Dermis blood vessel endothelial cell (primary cell): ENCODE measurements around the gene DNAJC5. TPM values are rescaled to one million over a fixed set of nuclear protein-coding genes. Genes with fewer than 3 reads are reported as not detected.

ENCODE experiments used
- DNase-seq: peaks from one replicate; pipeline ENCODE4 v3.0.0; 2010
- total RNA-seq: library from RNA; depleted of rRNA; stranded (reverse); fragments of >200 nt; gene quantifications from 2 replicates; pipeline ENCODE4 v1.2.3, GENCODE V29; 2014

Gene DNAJC5
- total RNA-seq, 1 donor from 2014 or later = 90.9 TPM

DNA sequence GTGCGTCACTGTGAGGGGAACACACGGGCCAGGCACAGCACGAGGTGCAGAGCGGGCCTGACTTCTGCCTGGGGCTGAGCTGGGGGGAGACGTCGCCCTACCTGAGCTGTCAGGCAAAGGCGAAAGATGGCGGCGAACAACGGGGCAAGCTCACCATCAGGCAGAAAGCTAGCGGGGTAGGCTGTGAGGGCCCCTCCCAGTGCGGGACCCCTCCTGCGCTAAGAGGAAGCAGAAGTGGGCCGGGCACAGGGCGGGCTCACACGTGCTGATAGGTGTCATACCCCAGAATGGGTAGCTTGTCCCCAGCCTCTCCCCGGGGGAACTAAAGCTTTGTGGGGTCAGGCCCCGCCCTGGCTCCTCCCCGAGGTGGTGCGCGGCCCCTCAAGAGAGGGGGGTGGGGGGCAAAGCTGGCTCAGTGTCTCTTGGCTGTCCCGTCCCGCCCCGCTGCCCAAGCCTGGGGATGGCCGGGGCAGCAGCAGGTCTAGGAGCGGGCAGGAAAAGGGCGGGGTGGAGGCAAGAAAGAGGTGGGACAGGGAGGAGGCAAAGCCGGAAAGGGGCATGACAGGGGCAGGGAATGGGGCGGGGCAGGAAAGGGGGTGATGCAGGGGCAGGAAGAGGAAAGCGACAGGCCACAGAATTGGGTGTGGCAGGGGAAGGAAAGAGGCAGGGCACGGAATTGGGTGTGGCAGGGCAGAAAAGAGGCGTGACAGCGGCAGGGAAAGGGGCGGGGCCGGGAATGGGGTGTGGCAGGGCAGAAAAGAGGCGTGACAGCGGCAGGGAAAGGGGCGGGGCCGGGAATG, 46.6 kb downstream of the DNAJC5 start:
- peak; percentile 49 for DNase-seq

DNA sequence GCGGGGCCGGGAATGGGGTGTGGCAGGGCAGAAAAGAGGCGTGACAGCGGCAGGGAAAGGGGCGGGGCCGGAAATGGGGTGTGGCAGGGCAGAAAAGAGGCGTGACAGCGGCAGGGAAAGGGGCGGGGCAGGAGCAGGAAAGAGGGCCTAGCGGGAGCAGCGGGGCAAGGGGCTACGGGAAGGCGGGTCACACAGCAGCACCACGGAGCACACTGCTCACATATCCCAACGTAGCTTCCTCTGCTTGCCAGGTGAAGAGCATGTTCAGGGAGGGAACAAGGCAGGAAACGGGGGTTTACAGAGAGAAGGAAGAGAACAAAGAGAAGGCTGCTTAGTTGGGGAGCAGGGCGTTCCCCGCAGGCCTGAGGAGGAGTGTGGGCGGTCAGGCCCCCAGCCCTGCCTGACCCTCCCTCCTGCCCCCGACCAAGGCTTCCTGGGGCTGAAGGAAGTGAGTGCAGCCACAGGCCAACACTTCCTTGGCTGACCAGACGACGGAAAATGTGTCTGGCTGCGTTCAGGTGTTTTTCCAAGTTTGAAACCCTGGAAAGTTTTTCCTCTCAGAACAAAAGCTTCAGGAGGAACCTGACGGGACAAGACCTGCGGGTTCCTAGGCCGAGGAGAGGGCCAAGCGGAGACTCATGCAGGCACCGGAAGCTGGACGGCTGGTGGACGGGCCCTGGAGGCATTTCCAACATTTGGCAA, 47.5 kb downstream of the DNAJC5 start:
- peak; percentile 57 for DNase-seq

- DNase-seq = no peak
These were observed 48.3 kb downstream of the DNAJC5 start for GRCh38 chr20:63942969-63943807.

DNA sequence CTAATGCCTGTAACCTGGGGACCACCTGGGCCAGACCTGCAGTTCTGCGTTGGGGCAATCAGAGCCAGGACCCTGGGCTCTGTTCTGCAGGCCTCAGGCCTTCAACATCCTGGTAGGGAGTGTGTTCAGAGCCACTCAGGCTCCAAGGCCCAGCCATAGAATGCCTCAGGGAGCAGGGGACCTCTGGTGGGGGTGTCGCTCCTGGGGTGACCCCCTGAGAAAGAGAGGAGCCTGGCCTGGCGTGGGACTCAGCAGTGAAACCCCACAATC, 48.8 kb downstream of the DNAJC5 start:
- DNase-seq = no peak

DNA sequence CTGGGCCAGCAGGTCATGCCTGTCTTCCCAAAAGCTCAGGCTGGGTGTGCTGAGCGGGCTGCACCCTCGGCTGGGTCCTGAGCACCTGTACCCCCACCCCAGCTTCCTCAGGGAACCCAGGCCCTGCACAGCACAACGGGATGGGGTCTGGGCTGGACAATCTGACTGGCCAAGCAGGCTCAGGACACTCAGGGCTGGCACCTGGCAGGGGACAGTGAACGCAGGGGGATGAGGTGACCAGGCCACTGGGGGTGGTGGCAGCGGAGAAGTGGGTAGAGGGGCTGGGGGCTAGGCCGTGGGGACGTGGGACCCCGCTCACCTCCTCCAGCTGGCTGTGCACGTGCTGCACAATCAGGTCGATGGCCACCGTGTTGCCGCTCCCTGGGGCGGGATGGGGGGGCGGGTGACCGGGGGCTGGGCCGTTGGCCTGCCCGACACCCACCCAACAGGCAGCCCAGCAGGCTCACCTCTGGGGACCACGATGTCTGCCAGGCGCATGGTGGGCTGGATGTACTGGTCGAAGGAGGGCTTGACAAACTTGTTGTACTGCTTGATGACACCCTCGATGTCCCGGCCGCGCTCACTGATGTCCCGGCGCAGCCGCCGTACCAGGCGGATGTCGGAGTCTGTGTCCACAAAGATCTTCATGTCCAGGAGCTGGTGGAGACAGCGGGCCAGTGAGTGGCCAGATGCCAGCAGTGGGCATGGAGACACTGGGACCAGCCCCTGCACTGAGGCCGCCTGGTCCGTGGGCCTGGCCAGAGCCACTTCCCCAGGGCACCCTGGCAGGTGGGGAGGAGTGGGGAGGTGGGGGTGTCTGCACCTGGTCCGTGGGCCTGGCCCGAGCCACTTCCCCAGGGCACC, 49.4 kb downstream of the DNAJC5 start:
- DNase-seq = no peak

GRCh38 chr20:63945031-63945658, 50.2 kb downstream of the DNAJC5 start:
- DNase-seq = no peak

GRCh38 chr20:63945921-63946920, 51.3 kb downstream of the DNAJC5 start:
- DNase-seq = no peak

GRCh38 chr20:63946986-63947637, 52.2 kb downstream of the DNAJC5 start:
- no peak for DNase-seq

- DNase-seq = no peak
These were observed 52.9 kb downstream of the DNAJC5 start for GRCh38 chr20:63947638-63948456.

DNA sequence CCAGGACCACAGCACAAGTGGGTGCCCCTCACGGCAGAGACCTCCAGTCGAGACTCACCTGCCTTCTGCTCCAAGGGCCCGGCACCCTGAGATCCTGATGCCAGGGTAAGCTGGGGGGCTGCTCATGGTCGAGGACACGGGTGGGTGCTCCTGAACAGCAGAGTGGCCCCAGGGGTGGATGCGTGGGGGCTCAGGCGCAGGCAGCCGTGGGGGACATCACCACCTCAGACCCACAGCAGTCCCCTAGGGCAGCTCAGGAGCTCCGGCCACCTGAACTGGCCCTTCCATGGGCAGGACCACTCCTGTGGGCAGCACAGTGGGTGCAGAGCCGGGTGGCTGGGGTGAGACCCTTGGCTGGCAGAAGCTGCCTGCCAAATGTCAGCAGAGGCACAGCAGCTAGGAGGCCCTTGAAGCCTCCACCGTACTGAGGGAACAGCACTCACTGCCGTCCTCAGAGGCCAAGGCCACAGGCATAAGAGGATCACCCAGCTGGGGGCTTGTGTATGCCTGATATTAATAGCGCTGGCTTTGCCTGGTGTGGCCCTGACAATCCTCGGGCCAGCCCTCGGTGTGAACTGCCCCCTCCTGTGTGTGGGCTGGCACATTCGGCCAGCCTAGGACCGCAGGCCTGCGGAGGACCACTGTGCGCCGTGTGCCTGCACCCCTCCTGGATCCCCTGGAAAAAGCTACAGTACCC, 55.9 kb downstream of the DNAJC5 start:
- no peak for DNase-seq

DNA sequence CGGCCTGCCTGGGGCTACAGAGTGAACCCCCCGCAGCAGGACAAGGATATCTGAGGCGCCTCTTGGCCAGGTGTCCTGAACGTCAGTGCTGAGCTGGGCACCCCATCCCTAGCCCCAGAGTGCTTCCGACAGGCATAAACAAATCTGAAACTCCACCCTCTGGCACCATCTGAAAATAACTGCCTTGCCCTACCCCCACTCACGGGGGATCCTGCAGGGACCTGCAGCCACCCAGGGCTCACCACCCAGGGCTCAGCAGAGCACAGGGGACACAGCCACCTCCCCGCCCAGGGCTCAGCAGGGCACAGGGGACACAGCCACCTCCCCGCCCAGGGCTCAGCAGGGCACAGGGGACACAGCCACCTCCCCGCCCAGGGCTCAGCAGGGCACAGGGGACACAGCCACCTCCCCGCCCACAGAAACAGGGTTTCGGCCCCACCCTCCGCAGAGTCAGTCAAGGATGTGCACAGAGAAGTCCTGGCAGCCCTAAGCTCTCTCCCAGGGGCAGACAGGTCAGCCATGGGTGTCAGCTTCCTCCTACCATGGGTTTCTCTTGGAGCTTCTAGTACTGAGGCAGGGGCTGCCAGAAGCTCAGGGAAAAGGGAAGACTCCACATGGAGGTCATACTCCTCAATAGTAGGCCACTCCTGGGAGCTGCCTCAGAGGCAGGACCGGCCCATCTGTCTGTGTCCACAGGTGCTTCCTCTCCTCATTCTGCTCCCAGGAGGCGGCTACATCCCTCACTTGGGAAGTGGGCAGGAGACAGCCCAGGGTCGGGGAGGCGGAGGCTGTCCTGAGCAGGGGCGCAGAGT, 56.7 kb downstream of the DNAJC5 start:
- DNase-seq = peak; percentile 37

DNA sequence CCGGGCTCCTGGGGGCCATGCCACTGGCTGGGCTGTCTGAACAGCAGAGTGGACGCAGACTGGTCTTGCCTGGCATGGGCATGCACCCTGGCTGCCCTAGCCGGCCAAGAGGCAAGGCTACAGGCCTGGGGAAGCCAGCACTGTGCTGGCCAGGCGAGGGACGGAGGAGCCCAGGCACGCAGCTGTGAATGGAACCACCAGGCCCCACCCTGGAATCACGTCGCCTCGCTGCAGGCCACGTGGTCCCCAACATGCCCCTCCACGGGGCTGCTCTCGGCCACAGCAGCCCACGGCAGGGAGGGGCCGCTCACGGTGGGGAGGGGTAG, 57.2 kb downstream of the DNAJC5 start:
- DNase-seq = no peak

GRCh38 chr20:63952769-63953168, 57.8 kb downstream of the DNAJC5 start:
- DNase-seq = no peak

GRCh38 chr20:63953764-63954429, 59.0 kb downstream of the DNAJC5 start:
- no peak for DNase-seq

DNA sequence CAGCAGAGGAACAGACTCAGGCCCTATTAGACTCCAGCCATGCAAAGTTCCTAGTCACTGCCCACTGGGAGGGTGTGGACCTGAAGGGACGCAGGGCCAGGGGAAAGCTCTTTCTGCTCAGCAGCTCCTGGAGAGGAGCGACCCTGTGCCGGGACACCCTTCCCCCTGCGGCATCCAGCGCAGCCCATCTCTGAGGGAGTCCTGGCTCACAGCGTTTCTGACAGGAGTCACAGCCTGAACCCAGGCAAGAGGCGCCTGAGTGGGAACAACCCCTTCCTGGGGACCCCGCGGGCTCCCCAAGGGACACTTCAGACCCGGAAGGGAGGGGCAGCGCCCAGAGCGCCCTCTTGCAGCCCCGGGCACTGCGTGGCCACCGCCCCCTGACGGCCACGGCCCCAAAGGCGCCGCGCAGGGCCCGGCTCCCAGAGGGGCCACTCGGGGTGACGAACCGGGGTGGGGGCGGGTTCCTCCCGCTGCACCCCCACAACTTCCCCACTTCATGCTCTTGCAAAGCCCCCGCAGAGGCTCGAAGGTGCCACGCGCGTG, 60.4 kb downstream of the DNAJC5 start:
- DNase-seq = peak; percentile 39

GRCh38 chr20:63955827-63956663, 61.1 kb downstream of the DNAJC5 start, which contains the start of gene UCKL1:
TSS of gene UCKL1 (minus strand) at chr20:63956416. CDS start at chr20:63956372, 44 bp downstream.
- peak; percentile 93 for DNase-seq
